Embryonic facial prominence (tissue), 1 donor: Measurements from ENCODE around the gene CFTR.
"Not testable (repeated sequence)": the region's sequence is repeated elsewhere in the genome, so short reads cannot be mapped to it uniquely, and the experiment has no call there.

Experiments
- DNase-seq: peaks from one replicate; pipeline ENCODE4 v3.0.0-alpha.2; 2016; ENCODE audit errors: extremely low spot score

Gene CFTR

DNA sequence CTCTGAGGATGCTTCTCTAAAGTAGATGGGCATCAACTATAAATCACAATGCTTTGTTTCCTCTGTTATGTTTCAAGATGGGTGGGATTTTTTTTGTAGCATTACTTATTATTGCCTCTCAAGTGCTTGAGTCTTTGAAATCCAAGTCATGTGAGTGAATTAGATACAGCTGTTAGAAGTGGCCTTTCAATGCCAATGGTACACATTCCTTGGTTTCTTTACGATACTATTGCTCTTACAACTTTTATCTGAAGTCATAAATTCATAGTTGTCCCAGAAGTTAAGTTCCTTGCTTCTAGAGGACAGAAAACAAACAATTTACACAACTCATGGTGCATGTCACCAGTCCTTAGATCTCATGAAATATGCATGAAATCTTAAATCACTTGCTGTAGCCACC is 15.5 kb downstream of the CFTR start:
- no peak for DNase-seq

DNA sequence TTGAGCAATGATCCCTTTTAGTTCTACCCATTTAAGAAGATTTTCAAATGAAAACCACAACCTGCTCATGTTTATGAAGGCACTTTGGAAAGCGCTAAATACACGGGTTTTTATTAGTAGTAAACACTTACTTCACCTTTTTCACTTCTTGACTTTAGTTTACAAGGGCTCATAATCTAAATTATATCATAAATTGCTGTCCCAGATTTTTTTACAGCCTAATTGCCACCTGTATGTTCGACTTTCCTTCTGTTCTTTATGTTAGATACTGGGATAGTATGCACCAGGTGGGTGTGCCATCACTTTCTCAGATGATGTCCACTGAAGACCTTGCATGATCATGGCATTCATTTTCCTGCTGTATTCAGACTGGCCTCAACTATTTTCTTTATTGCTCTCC is 22.5 kb downstream of the CFTR start:
- DNase-seq: no peak

DNA sequence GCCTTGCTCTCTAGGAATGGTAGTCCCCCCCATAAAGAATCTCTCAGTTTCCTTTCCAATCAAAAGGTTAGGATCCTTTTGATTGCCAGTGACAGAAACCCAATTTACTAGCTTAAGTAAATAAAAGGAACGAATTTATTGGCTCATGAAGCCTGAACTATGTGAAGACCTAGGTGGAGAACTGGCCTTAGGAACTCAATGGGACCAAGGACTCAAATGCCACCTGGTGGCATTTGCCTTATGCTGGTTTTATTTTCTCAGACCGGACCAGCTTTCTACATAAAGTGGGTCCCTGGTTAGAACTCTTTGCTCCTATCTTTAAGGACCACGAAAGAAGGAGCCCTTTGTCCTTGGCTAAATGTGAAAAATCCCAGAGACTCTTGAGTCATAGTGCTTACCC is 25.4 kb downstream of the CFTR start:
- no peak for DNase-seq

DNA sequence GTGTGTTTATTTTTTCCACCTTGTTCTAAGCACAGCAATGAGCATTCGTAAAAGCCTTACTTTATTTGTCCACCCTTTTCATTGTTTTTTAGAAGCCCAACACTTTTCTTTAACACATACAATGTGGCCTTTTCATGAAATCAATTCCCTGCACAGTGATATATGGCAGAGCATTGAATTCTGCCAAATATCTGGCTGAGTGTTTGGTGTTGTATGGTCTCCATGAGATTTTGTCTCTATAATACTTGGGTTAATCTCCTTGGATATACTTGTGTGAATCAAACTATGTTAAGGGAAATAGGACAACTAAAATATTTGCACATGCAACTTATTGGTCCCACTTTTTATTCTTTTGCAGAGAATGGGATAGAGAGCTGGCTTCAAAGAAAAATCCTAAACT is 28.9 kb downstream of the CFTR start:
- no peak for DNase-seq

DNA sequence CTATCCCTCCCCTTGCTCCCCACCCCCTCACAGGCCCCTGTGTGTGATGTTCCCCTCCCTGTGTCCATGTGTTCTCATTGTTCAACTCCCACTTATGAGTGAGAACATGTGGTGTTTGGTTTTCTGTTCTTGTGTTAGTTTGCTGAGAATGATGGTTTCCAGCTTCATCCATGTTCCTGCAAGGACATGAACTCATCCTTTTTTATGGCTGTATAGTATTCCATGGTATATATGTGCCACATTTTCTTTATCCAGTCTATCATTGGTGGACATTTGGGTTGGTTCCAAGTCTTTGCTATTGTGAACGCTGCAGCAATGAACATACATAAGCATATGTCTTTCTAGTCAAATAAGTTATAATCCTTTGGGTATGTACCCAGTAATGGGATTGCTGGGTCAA is 37.4 kb downstream of the CFTR start:
- DNase-seq: not testable (repeated sequence)

DNA sequence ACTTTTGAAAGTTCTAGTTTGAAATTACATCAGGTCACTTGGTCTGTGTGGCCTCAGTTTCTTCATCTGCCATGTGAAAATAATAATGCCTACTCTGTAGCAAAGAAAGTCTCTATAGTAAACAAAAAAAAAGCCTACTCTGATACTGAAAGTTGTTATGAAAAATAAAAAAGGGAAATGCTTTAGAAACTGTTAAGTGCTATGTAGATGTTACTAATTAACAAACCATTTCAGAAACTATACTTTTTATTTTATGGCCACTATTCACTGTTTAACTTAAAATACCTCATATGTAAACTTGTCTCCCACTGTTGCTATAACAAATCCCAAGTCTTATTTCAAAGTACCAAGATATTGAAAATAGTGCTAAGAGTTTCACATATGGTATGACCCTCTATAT is 50.6 kb downstream of the CFTR start:
- no peak for DNase-seq

DNA sequence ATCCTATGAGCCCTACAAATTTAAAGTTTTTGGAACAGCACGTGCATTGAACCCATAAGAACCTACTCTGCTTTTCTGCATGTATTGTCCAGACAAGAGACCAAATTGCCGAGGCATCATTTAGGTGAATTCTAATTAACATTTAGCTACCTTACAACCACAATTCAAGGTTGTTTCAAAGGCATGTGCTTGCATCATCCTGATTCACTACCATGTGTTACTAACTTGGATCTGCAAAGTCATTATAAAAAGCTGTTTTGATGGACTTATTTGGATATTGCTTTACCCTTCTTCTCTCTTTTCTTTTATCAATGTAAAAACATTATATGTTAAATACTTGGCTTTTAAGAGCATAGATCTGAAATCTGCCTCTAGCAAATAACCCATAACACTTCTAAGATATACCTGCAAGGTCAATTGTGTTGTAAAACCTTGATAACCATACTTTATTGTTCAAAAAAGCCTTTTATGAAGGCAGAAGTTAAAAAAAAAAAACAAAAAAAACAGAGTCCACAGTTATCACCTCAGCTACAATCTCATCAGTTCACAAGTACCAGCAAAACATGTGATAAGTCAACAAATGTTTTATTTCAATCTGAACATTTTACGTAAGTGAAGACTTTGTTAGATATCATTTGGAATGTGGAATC is 51.9 kb downstream of the CFTR start:
- DNase-seq: no peak

DNA sequence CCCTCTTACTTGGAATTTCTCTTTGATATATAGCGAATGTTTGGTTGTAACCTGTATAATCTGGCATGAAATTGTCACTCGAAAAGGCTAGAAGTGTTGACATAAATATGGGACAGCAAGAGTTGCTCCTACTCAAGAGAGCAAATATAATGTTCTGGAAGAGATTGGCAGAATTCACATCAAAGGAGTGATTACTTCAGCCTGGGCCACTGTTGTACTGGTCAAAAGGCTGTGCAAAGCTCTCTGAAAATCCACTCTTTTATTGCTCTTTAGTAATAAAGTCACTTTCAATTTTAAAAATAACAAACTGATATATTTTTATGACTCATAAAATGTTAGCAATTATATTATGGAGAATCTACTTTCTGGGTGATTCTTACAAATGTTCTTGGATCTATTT is 58.2 kb downstream of the CFTR start:
- DNase-seq: no peak

DNA sequence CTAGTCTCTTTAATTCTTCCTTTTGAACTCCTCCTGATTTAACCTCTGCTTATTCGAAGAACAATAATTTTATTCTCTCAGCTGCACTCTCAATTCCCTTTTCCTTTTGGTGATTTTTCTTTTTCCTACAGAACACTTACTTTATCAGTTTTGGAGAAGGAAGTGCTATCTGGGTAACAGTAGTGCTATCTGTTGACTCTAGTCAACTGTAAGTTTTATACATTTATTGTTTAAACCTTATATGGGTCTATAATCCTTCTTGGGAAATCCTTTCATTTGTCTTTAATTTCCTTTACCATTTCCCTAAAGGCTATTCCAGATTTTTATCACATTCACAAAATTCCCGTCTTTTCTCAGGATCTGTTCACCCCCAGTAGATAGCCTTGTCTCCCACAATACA is 64.2 kb downstream of the CFTR start:
- no peak for DNase-seq

DNA sequence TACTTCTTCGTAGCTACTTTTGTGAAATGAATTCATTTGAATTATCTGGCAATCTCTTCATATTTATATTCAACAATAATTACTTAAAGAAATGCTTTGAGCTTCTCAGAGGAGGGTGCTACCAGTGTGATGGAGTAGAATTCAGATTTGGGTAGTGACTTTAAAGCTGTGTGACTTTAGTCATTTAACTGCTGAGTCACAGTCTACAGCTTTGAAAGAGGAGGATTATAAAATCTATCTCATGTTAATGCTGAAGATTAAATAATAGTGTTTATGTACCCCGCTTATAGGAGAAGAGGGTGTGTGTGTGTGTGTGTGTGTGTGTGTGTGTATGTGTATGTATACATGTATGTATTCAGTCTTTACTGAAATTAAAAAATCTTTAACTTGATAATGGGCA is 68.2 kb downstream of the CFTR start:
- no peak for DNase-seq

DNA sequence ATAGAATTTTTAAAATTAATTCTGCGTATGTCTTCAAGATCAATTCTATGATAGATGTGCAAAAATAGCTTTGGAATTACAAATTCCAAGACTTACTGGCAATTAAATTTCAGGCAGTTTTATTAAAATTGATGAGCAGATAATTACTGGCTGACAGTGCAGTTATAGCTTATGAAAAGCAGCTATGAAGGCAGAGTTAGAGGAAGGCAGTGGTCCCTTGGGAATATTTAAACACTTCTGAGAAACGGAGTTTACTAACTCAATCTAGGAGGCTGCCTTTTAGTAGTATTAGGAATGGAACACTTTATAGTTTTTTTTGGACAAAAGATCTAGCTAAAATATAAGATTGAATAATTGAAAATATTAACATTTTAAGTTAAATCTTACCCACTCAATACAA is 70.8 kb downstream of the CFTR start:
- DNase-seq: no peak

DNA sequence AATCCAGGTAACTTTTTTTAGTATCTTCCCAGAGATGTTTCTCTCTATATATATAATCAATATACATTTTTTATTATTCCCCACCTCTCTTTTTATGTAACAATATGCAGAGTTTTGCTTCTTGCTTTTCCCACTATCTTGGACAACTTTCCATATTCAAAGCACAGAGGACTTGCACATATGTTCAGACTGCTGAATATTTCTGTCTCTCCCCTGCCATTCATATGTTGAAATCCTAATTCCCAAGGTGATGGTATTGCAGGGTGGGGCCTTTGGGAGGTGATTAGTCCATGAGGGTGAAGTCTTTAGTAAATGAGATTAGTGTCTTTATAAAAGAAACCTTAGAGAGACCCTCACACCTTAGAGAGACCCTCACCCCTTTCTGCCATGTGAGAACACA is 72.8 kb downstream of the CFTR start:
- DNase-seq: no peak

DNA sequence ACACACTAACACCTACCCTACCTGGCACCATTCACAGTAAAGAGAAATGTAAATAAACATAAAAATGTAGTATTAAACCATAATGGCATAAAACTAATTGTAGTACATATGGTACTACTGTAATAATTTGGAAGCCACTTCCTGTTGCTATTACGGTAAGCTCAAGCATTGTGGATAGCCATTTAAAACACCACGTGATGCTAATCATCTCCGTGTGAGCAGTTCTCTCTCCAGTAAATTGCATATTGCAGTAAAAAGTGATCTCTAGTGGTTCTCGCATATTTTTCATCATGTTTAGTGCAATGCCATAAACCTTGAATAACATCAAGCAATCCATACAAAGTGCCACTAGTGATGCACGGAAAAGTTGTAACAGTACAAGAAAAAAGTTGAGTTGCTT is 75.4 kb downstream of the CFTR start:
- DNase-seq: no peak

DNA sequence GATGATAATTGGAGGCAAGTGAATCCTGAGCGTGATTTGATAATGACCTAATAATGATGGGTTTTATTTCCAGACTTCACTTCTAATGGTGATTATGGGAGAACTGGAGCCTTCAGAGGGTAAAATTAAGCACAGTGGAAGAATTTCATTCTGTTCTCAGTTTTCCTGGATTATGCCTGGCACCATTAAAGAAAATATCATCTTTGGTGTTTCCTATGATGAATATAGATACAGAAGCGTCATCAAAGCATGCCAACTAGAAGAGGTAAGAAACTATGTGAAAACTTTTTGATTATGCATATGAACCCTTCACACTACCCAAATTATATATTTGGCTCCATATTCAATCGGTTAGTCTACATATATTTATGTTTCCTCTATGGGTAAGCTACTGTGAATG is 79.6 kb downstream of the CFTR start:
- no peak for DNase-seq

DNA sequence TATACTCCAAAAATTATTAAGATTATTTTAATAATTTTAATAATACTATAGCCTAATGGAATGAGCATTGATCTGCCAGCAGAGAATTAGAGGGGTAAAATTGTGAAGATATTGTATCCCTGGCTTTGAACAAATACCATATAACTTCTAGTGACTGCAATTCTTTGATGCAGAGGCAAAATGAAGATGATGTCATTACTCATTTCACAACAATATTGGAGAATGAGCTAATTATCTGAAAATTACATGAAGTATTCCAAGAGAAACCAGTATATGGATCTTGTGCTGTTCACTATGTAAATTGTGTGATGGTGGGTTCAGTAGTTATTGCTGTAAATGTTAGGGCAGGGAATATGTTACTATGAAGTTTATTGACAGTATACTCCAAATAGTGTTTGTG is 80.2 kb downstream of the CFTR start:
- no peak for DNase-seq

DNA sequence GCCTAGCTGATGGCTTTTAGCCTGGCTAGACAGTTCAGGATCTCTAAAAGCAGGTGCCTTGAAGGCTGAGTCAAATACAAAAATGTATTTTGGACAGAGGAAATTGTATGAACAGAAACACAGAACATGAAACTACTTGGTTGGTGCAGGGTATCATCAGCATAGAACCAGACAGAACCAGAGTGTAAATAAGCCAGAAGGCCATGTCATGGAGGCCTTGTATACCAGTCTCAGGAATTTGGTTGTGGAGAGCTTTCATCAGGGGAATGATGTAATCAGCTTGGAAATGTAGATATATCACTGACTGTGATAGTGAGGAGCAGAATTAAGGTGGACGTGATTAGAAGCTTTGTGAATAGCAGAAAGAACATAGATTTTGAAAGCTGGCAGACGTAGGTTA is 82.9 kb downstream of the CFTR start:
- no peak for DNase-seq

DNA sequence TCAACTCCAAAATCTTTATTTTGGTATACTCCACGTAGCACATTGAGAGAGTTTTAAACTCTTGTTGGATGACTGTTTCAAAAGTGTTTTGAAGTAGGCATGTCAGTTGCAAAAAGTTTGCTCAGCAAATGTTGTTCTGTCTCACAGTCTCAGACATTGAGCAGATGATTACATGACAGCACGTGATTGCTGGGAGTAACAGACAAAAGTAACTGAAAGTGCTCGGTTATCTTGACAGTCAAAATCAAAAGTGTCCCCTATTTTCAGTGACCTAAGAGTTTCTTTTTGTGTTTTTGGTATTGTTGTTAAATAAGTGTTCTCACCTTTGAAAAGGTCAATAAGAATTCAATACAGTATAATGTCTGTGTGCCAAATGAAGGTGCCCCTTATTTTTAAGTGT is 84.3 kb downstream of the CFTR start:
- no peak for DNase-seq

DNA sequence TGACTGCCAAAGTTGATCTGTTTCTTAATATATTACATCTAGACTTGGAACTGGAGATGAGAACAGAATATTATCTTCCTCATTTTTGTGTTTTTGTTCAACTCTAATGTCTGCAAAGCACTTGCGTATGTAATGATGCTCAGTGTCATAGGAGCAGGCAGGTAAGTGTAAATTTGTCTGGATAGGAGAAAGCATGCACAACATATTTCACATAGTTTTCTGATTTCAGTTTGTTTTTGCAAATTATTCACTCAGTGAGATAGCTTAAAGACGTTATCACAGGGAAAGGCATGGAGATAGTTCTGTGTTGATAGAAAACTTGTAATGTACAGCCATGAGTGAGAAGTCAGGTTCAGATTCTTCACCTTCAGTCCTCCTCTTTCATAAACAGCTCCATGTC is 84.8 kb downstream of the CFTR start:
- DNase-seq: no peak

DNA sequence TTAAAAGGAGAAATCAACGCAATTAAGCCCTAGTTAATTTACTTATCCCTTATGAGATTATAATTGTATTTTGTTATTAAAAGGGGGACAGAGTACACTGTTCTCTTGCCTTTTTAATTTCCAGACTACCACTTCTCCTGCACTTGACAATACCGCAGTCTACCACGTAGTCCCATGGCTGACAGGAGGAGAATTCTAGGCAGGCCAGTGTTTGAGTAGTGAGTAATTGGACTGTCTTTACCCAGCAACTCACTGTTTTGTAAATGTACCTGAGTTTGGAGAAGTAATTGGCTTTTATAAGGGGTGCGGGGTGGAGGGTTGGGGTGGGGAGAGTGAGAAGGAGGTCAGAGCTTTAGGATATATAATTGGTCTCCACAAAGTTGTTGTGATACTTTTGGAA is 85.4 kb downstream of the CFTR start:
- no peak for DNase-seq

DNA sequence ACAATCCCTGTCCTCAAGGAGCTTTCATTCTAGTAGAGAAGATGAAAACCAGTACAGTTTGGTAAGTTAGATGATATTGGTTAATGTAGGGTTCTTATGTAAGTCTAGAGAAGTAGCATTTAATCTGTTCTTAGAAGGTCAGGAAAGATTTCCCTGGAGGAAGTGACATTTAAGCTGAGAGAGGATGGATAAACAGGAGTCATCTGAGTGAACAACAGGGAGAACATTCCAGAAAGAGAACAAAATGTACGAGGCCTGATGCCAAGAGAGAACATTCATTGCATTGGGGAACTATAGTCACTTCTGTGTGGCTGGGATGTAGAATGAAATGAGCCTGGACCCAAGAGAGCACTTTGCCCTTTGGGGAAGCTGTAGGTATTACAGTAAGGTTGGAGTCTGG is 88.0 kb downstream of the CFTR start:
- DNase-seq: no peak

DNA sequence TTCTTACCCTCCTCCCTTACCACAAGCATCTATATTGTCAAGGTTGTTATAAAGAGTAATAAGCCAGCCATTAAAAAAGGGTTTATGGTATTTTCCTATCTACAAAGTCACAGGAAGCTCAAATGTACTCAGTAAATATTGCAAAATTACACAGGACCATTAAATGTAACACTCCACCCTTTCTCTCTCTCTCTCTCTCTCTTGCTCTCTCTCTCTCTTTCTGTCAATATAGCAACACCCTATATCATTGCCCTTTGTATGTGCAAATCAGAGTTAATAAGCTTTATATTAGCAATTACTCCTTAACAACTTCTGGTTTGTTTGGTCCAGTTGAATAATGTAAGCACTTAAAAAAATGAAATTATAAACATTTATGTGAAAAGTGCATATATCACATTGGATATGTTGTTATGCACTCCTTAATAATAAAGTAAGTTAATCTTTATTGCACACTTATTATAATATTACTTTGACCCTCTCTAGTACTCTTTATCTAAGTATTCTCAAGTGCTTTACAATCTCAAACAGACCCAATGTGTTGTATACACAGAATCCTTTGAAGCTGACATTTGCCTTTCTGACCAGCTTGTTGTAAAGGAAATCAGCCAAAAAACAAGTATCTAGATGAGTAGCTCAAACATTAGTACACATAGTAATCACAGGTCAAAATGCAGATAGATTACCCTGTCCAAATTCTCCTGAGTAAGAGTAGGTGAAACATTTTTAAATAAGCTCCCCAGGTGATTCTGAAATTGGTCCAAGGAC is 93.2 kb downstream of the CFTR start:
- no peak for DNase-seq

DNA sequence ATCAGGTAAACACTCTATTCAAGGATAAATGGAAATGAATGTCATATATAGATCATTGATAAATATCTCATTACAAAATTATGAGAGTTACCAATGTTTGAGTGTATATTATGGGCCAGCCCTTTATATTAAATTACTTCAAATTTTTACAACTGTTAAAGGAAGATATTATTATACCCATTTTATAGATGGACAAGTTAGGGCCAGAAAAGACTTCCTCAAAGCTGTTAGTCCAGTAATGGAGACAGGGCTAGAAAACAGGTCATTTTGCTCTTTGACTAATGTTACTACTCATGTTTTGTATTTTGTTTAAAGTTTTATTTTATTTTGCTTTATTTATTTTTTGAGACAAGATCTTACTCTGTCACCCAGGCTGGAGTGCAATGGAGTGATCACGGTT is 101.6 kb downstream of the CFTR start:
- no peak for DNase-seq

DNA sequence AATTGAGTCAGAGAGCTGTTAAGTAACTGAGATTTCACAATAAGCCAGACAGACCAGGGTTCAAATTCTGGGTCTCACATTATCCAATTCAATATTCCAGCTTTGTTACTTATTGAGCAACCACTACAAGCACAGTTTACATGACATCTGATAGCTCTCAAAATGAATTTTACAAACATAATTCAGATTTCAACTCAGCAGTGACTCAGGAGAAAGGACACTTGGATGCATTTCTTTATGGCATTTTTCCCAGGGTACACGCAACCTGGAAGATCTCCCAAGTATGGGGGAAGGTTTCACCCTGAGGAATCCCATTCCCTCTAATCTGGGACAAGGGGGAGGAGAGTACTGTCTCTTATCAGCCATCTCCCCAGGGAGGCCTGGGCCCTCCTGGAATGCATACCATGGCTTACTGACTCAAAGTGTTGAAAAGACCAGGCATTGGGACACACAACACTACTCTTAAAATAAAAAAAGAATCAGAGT is 102.4 kb downstream of the CFTR start:
- no peak for DNase-seq

DNA sequence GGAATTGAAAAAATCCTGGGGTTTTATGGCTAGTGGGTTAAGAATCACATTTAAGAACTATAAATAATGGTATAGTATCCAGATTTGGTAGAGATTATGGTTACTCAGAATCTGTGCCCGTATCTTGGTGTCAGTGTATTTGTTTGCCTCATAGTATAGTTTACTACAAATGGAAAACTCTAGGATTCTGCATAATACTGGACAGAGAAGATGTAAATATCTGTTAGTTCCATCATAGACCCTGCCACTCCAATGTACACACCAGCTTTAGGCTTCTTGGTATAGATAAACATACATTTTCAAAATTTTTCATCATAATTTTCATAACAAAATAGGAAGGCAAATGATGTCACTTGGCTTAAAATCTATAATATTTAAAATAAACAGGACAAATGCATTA is 108.1 kb downstream of the CFTR start:
- DNase-seq: no peak
